ENCODE measurements around the gene ACAA2. TPM values are rescaled to one million over a fixed set of nuclear protein-coding genes. Genes with fewer than 3 reads are reported as not detected.

ACAA2 gene
- polyA plus RNA-seq, 1 experiment = 14.1 TPM

GRCh38 chr18:49853436-49853835 lies 40.1 kb upstream of the ACAA2 start:
- ChIA-PET POLR2A (no interaction called here), CTCF (interaction anchor here (1.0 to 13.2 kb wide), 3 partner anchors 210 to 344 kb away, joined by 4 to 258 read pairs (median 159); partner anchors contain the start of gene LIPG)

GRCh38 chr18:49853011-49853410 lies 39.7 kb upstream of the ACAA2 start:
- Histone ChIP-seq H3K36me3 (ENCODE audit: control insufficient read depth, insufficient read depth, low read length) (no peaks in the 10 kb centered on the region), H3K27me3 (ENCODE audit: control insufficient read depth, insufficient read depth, low read length) (peaks cover 6% of the 10 kb centered on the region; the same call in 1 of the 2 replicates), H3K4me3 (ENCODE audit: low read depth, low read length) (no peak overlapping the region)
- no peak for TF ChIP-seq CTCF (IDR thresholded peaks at IDR 0.05; ENCODE audit: insufficient read depth, low read depth, low read length)
- POLR2A ChIA-PET = no interaction called here
- CTCF ChIA-PET = interaction anchor here (2.4 to 13.2 kb wide), 2 partner anchors 293 to 342 kb away, joined by 12 to 159 read pairs; partner anchors contain the start of gene LIPG
- DNase-seq (ENCODE audit: low read depth) = no peak

More at GRCh38 chr18:49853436-49853835, 40.1 kb upstream of the ACAA2 start:
- no peak for DNase-seq (ENCODE audit: low read depth)
- Histone ChIP-seq H3K27me3 (ENCODE audit: control insufficient read depth, insufficient read depth, low read length) (peaks cover 6% of the 10 kb centered on the region; the same call in 1 of the 2 replicates), H3K36me3 (ENCODE audit: control insufficient read depth, insufficient read depth, low read length) (no peaks in the 10 kb centered on the region), H3K4me3 (ENCODE audit: low read depth, low read length) (no peak overlapping the region)
- TF ChIP-seq CTCF (IDR thresholded peaks at IDR 0.05; ENCODE audit: insufficient read depth, low read depth, low read length) = no peak

DNA sequence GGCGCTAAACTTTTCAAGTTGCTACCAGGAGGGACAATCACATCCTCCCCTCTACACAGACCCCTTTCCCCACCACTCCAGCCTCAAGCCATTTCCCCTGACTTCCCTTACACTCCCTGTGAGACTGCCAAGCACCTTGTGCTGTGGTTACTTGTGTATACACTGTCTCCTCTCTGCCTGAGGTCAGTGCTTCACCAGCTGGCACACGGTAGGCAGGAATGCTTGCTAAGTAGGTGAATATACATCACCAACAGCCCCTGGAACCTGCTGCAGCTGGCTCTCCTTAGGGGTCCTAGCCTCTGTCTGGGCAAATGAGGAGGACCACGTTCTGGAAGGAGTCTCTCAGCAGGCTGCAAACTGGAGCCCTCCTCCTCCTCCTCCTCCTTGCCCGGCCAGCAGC lies 38.3 kb upstream of the ACAA2 start:
- CTCF ChIA-PET = interaction anchor here (2.4 to 13.2 kb wide), 3 partner anchors 8 to 341 kb away, joined by 12 to 159 read pairs (median 76); partner anchors contain the start of gene LIPG
- no peaks in the 10 kb centered on the region for H3K36me3 ChIP-seq (ENCODE audit: control insufficient read depth, insufficient read depth, low read length)

DNA sequence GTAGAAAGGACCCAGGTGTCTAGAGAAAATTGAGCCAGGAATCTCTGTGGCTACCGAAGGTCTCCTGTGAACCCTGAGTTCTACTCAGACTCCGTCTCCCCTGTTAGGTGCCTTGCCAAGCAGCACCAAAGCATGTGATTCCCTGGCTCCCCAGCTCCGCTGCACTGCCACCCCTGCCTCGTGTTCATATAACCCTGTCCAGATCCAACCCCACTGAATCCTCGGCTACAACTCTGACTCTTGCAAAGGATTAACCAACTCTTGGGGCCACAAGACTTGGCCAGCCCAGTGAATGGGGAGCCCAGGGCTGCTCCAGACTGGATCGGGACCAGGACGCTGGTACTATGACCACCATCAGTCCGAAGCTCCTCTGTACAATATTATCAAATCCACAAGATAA lies 37.3 kb upstream of the ACAA2 start:
- no peaks in the 10 kb centered on the region for H3K36me3 ChIP-seq (ENCODE audit: control insufficient read depth, insufficient read depth, low read length)
- CTCF ChIA-PET = interaction anchor here (2.4 to 13.2 kb wide), 4 partner anchors 9 to 340 kb away, joined by 8 to 159 read pairs (median 44); partner anchors contain the start of gene LIPG
- no peak for TF ChIP-seq CTCF (IDR thresholded peaks at IDR 0.05; ENCODE audit: insufficient read depth, low read depth, low read length)
- POLR2A ChIA-PET = no interaction called here
- H3K4me3 ChIP-seq (ENCODE audit: low read depth, low read length) = no peak overlapping the region
- H3K27me3 ChIP-seq (ENCODE audit: control insufficient read depth, insufficient read depth, low read length) = peaks cover 4% of the 10 kb centered on the region; the same call in 1 of the 2 replicates
- DNase-seq (ENCODE audit: low read depth) = no peak

More for the DNA sequence above, 38.3 kb upstream of the ACAA2 start:
- TF ChIP-seq CTCF (IDR thresholded peaks at IDR 0.05; ENCODE audit: insufficient read depth, low read depth, low read length) = no peak
- no peak for DNase-seq (ENCODE audit: low read depth)
- H3K27me3 ChIP-seq (ENCODE audit: control insufficient read depth, insufficient read depth, low read length) = peaks cover 6% of the 10 kb centered on the region; the same call in 1 of the 2 replicates
- H3K4me3 ChIP-seq (ENCODE audit: low read depth, low read length) = no peak overlapping the region
- POLR2A ChIA-PET = no interaction called here

DNA sequence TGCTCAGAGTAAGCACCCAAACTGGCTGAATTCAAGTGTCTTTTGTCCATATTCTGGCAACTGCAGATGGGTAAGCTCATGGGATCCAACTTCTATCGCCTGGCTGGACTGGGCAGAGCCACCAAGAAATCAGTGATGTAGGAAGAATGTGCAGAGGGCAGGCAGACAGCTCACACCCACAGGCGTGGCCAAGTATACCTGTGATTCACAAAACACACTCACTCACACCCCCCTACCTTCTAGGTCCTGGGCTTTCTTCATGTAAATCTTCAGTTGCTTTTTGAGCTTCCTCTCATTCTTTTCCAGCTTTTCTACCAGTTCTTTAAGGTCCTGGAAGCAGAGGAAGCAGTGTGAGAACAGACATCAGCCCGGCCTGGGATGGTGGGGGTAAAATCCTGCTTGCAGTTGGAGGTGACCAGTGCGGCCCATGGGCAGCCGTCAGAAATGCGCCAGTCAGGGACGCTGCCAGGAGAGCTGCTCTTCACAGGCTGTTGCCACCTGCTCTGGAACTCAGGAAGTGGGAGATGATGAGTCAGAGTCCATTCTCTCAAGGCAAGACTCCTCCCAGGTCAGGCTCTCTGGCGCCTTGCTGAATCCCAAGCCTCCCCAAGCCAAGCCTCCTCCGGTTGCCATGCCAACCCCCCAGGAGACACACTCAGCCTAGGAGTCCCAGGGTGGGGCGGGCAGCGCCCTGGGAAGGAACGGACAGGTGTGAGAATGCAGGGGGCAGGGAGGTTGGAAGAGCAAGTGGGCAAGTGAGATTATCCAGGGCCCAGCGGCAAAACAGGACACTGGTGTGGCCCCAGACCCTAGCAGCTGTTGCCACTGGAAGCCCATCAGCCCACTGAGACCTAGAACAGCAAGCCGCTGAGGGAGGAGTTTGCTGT lies 36.2 kb upstream of the ACAA2 start:
- Histone ChIP-seq H3K27me3 (ENCODE audit: control insufficient read depth, insufficient read depth, low read length) (0 out of 2 replicates have a peak, but pooled peaks cover 2% of the 10 kb centered on the region), H3K4me3 (ENCODE audit: low read depth, low read length) (no peak overlapping the region), H3K36me3 (ENCODE audit: control insufficient read depth, insufficient read depth, low read length) (no peaks in the 10 kb centered on the region)
- CTCF ChIA-PET = interaction anchor here (1.6 to 9.4 kb wide), 3 partner anchors 10 to 290 kb away, joined by 5 to 76 read pairs (median 8); no protein-coding TSS in a partner anchor
- POLR2A ChIA-PET = no interaction called here
- DNase-seq (ENCODE audit: low read depth) = peak; percentile 66
- TF ChIP-seq CTCF (IDR thresholded peaks at IDR 0.05; ENCODE audit: insufficient read depth, low read depth, low read length) = no peak
